Activated naive CD4-positive, alpha-beta T cell treated with anti-CD3 and anti-CD28 coated beads for 36 hours (primary cell): Measurements from ENCODE around the gene AMZ2. TPM values are rescaled to one million over a fixed set of nuclear protein-coding genes. Genes with fewer than 3 reads are reported as not detected.
A peak's percentile ranks its signal among the peaks of the same experiment; 100 is the strongest.
"Not testable (repeated sequence)": the region's sequence is repeated elsewhere in the genome, so short reads cannot be mapped to it uniquely, and the experiment has no call there.

ENCODE experiments used
- CTCF ChIA-PET: fragments of 350-600 bp; sonication (Branson Sonifier 250); formaldehyde crosslinking; loops from one replicate; lab custom pipeline; 2021; ENCODE audit warnings: antibody characterized with exemption; lab: Charles Lee
- DNase-seq: peaks from one replicate; pipeline ENCODE4 v3.0.0-alpha.2; 2020
- H3K27ac Mint-ChIP-seq: one replicate; pipeline ENCODE4 v1.8.0; 2021; ENCODE audit warnings: mild to moderate bottlenecking, mixed read lengths
- H3K27me3 Mint-ChIP-seq: one replicate; pipeline ENCODE4 v1.8.0; 2021; ENCODE audit warnings: low read depth, mixed read lengths
- H3K36me3 Mint-ChIP-seq: one replicate; pipeline ENCODE4 v1.8.0; 2021; ENCODE audit warnings: low read depth, mixed read lengths
- H3K4me1 Mint-ChIP-seq: one replicate; pipeline ENCODE4 v1.8.0; 2021; ENCODE audit warnings: low read depth, mixed read lengths
- H3K4me3 Mint-ChIP-seq: one replicate; pipeline ENCODE4 v1.8.0; 2021; ENCODE audit warnings: mild to moderate bottlenecking, moderate library complexity, mixed read lengths
- H3K9me3 Mint-ChIP-seq: one replicate; pipeline ENCODE4 v1.8.0; 2021; ENCODE audit warnings: mixed read lengths
- intact Hi-C: fragments of 100-400 bp; cut with micrococcal nuclease; formaldehyde crosslinking; loops from one replicate; pipeline ENCODE4 v1.15.1; 2023
- total RNA-seq, 2 experiments: library from RNA; stranded (reverse); gene quantifications; one replicate each; pipeline ENCODE4 v1.2.3, GENCODE V29; 2021

The AMZ2 gene
- total RNA-seq, 2 experiments from 2014 or later: 190 to 195 TPM

GRCh38 chr17:68258890-68259647 is 11.2 kb downstream of the AMZ2 start:
- Mint-ChIP-seq H3K4me3 (peak overlapping the region; percentile 71), H3K27ac (peak overlapping the region; percentile 92), H3K4me1 (peaks cover 67% of the 10 kb centered on the region), H3K36me3 (peaks cover 32% of the 10 kb centered on the region)
- not testable (repeated sequence) for H3K27me3 Mint-ChIP-seq, H3K9me3 Mint-ChIP-seq
- DNase-seq: peak; percentile 85
- CTCF ChIA-PET: interaction anchor here (0.9 to 8.3 kb wide), 6 partner anchors 9 to 205 kb away, joined by 3 to 97 read pairs (median 4); no protein-coding TSS in a partner anchor
- intact Hi-C loops: loop anchor here (1.0 to 2.0 kb wide), 7 partner anchors 10 to 202 kb away; partner anchors contain the start of genes ARSG and SLC16A6

- intact Hi-C loops: loop anchor here (2.0 kb wide), 1 partner anchor 31 kb away; the partner anchor contains the start of genes ARSG and SLC16A6
- Mint-ChIP-seq H3K4me3 (peak overlapping the region; percentile 71), H3K27ac (peak overlapping the region; percentile 92), H3K4me1 (peaks cover 62% of the 10 kb centered on the region), H3K36me3 (peaks cover 30% of the 10 kb centered on the region)
- DNase-seq, H3K9me3 Mint-ChIP-seq, H3K27me3 Mint-ChIP-seq: not testable (repeated sequence)
- CTCF ChIA-PET: interaction anchor here (0.6 to 8.3 kb wide), 6 partner anchors 26 to 204 kb away, joined by 3 to 97 read pairs (median 4); no protein-coding TSS in a partner anchor
These were observed 11.8 kb downstream of the AMZ2 start for GRCh38 chr17:68259648-68259951.

DNA sequence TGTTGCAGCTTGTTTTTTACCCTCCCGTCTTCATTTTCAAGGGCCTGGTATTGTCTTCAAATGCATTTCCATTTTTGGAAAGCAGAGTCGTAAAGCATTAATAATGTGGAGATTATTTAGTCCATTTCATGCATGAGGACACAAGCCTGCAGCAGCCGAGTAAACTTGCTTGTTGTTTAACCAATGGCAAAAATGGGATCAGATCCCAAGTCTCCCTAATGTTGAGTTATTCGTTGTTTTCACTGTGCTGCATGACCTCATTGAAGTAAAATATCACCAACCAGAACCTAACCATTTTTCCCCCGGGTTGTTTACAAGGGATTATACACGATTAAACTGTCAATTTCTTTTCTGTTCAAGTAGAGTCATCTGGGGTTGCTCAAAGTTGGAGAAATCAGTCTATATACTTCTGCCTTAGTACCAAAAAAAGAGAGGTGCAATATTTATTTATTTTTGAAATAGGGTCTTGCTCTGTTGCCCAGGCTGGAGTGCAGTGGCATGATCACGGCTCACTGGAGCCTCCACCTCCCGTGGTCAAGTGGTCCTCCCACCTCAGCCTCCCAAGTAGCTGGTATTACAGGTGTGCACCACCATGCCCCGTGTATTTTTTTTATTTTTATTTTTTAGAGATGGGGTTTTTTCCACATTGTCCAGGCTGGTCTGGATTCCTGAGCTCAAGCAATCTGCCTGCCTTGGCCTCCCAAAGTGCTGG is 12.4 kb downstream of the AMZ2 start:
- intact Hi-C loops: loop anchor here (5.0 to 10.0 kb wide), 2 partner anchors 355 to 502 kb away; no protein-coding TSS in a partner anchor
- CTCF ChIA-PET: interaction anchor here (0.6 to 8.3 kb wide), 5 partner anchors 27 to 204 kb away, joined by 3 to 97 read pairs (median 5); no protein-coding TSS in a partner anchor
- no peak for DNase-seq
- peaks cover 56% of the 10 kb centered on the region for H3K4me1 Mint-ChIP-seq
- no peaks in the 10 kb centered on the region for H3K9me3 Mint-ChIP-seq
- H3K27ac Mint-ChIP-seq: peak overlapping the region; percentile 92
- H3K4me3 Mint-ChIP-seq: peak overlapping the region; percentile 71
- H3K36me3 Mint-ChIP-seq: peaks cover 24% of the 10 kb centered on the region
- H3K27me3 Mint-ChIP-seq: no peaks in the 10 kb centered on the region

- CTCF ChIA-PET: interaction anchor here (0.7 to 8.3 kb wide), 18 partner anchors 8 to 204 kb away, joined by 3 to 97 read pairs (median 4); partner anchors contain the start of genes AMZ2 and WIPI1
- DNase-seq, H3K4me3 Mint-ChIP-seq, H3K27ac Mint-ChIP-seq, H3K27me3 Mint-ChIP-seq, H3K36me3 Mint-ChIP-seq, H3K9me3 Mint-ChIP-seq: not testable (repeated sequence)
- H3K4me1 Mint-ChIP-seq: peaks cover 34% of the 10 kb centered on the region
- intact Hi-C loops: loop anchor here (5.0 to 10.0 kb wide), 2 partner anchors 352 to 500 kb away; no protein-coding TSS in a partner anchor
These were observed 14.6 kb downstream of the AMZ2 start for GRCh38 chr17:68262467-68262866.

DNA sequence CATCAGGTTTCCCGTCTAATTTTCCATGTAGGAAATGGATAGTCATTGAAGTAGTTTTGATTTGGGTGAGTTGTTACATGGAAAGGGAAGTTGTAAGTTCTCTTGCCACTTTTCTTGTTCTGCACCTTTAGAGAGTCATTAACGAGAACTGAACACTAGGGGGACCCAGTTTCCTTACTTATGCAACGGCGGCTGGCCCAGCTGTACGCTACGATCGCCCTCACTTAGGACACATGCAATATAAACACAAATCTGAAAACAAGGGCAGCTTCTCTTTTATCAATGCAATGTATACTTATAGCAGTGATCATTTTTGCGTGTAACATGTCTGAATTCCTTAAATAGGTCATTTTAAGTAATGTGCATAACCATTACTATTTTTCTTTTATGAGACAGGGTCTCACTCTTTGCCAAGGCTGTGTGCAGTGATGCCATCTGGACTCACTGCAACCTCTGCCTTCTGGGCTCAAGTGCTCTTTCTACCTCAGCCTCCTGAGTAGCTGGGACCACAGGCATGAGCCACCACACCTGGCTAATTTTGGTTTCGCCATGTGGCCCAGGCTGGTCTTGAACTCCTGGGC is 15.3 kb downstream of the AMZ2 start:
- CTCF ChIA-PET: interaction anchor here (0.7 to 8.3 kb wide), 17 partner anchors 14 to 205 kb away, joined by 3 to 97 read pairs (median 5); partner anchors contain the start of genes AMZ2 and WIPI1
- H3K4me3 Mint-ChIP-seq, H3K27me3 Mint-ChIP-seq, H3K36me3 Mint-ChIP-seq, H3K27ac Mint-ChIP-seq, H3K9me3 Mint-ChIP-seq: not testable (repeated sequence)
- H3K4me1 Mint-ChIP-seq: peaks cover 27% of the 10 kb centered on the region
- peak; percentile 26 for DNase-seq
- intact Hi-C loops: loop anchor here (1.0 to 10.0 kb wide), 7 partner anchors 29 to 499 kb away; no protein-coding TSS in a partner anchor

- H3K27ac Mint-ChIP-seq, H3K27me3 Mint-ChIP-seq, H3K4me3 Mint-ChIP-seq, H3K9me3 Mint-ChIP-seq, H3K36me3 Mint-ChIP-seq, DNase-seq: not testable (repeated sequence)
- intact Hi-C loops: loop anchor here (10.0 kb wide), 1 partner anchor 349 kb away; no protein-coding TSS in a partner anchor
- CTCF ChIA-PET: interaction anchor here (0.6 to 8.3 kb wide), 6 partner anchors 16 to 195 kb away, joined by 3 to 97 read pairs (median 8); no protein-coding TSS in a partner anchor
- H3K4me1 Mint-ChIP-seq: peaks cover 12% of the 10 kb centered on the region
These were observed 18.0 kb downstream of the AMZ2 start for GRCh38 chr17:68265833-68266232.

DNA sequence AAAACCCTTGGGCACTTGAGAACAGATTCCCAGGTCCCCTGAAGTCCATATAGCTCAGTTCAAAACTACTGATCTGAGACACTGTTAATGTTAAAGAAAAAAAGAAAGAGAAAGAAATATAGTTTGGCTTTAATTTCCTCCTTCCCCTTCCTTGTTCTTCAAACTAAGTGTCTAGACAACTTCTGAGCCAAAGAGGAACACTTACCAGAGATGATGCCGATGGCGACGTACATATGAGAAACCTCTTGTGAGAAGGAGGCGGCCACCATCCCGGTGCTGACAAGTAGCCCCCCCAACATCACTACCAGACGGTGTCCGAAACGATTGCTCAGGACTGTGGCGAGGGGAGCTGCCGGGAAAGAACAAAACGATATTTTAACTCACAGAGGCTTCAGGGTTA is 25.9 kb downstream of the AMZ2 start:
- no peak overlapping the region for H3K4me3 Mint-ChIP-seq
- H3K4me1 Mint-ChIP-seq: no peaks in the 10 kb centered on the region
- H3K36me3 Mint-ChIP-seq: peaks cover 27% of the 10 kb centered on the region
- no peaks in the 10 kb centered on the region for H3K27me3 Mint-ChIP-seq
- DNase-seq: no peak
- intact Hi-C loops: no loop called here
- CTCF ChIA-PET: interaction anchor here (1.6 kb wide), 1 partner anchor 163 kb away, joined by 3 read pairs; no protein-coding TSS in a partner anchor
- H3K27ac Mint-ChIP-seq: no peak overlapping the region
- H3K9me3 Mint-ChIP-seq: no peaks in the 10 kb centered on the region

- H3K4me3 Mint-ChIP-seq, H3K27ac Mint-ChIP-seq, H3K27me3 Mint-ChIP-seq, DNase-seq, intact Hi-C loops, H3K4me1 Mint-ChIP-seq, H3K9me3 Mint-ChIP-seq: not testable (repeated sequence)
- CTCF ChIA-PET: interaction anchor here (0.7 to 1.0 kb wide), 3 partner anchors 12 to 1401 kb away, joined by 3 to 5 read pairs (median 4); no protein-coding TSS in a partner anchor
- peaks cover 32% of the 10 kb centered on the region for H3K36me3 Mint-ChIP-seq
These were observed 28.5 kb downstream of the AMZ2 start for GRCh38 chr17:68276339-68276738.

DNA sequence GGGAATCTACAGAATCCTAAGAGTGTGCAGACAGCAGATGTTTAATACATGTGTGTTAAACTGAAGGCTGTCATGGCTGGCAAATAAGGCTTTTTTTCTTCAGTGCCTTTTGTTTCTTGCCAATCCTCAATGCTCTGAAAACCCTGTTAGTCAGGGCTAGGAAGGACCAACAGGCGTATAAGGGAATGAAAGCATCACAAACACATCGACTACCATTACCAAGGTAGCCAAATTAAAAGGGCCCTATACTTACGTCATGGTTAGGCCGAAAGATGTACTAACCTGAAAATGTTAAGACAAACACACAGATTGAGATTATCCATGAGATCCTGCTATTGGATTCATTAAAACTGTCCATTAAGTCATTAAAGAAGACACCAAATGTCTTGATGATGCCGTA is 30.0 kb downstream of the AMZ2 start:
- no peaks in the 10 kb centered on the region for H3K27me3 Mint-ChIP-seq
- intact Hi-C loops: no loop called here
- no peak overlapping the region for H3K4me3 Mint-ChIP-seq
- DNase-seq: no peak
- CTCF ChIA-PET: interaction anchor here (0.6 to 0.7 kb wide), 2 partner anchors 55 to 109 kb away, joined by 4 to 5 read pairs; no protein-coding TSS in a partner anchor
- peaks cover 3% of the 10 kb centered on the region for H3K9me3 Mint-ChIP-seq
- H3K27ac Mint-ChIP-seq: no peak overlapping the region
- peaks cover 35% of the 10 kb centered on the region for H3K36me3 Mint-ChIP-seq
- H3K4me1 Mint-ChIP-seq: peaks cover 2% of the 10 kb centered on the region

- H3K9me3 Mint-ChIP-seq, DNase-seq, H3K27me3 Mint-ChIP-seq, H3K4me1 Mint-ChIP-seq, H3K27ac Mint-ChIP-seq, intact Hi-C loops, H3K4me3 Mint-ChIP-seq, CTCF ChIA-PET: not testable (repeated sequence)
- H3K36me3 Mint-ChIP-seq: peaks cover 32% of the 10 kb centered on the region
These were observed 34.1 kb downstream of the AMZ2 start for GRCh38 chr17:68281965-68282364.

- H3K9me3 Mint-ChIP-seq: no peaks in the 10 kb centered on the region
- peaks cover 36% of the 10 kb centered on the region for H3K4me1 Mint-ChIP-seq
- intact Hi-C loops: no loop called here
- no peak overlapping the region for H3K4me3 Mint-ChIP-seq
- no peak for DNase-seq
- H3K27me3 Mint-ChIP-seq: no peaks in the 10 kb centered on the region
- H3K36me3 Mint-ChIP-seq: peaks cover 1% of the 10 kb centered on the region
- CTCF ChIA-PET: interaction anchor here (0.5 to 2.5 kb wide), 5 partner anchors 108 to 552 kb away, joined by 3 to 10 read pairs (median 4); no protein-coding TSS in a partner anchor
- peak overlapping the region; percentile 34 for H3K27ac Mint-ChIP-seq
These were observed 40.5 kb downstream of the AMZ2 start for GRCh38 chr17:68288375-68288774.
